Neural cell (in vitro differentiated cells): Measurements from ENCODE around the gene FHOD3.

Source experiments
- EP300 ChIP-seq: fragments of 450-650 bp; conservative IDR thresholded peaks from 2 replicates; pipeline ENCODE4 v1.6.1; 2014; ENCODE audit warnings: antibody characterized with exemption, mild to moderate bottlenecking, moderate library complexity; ENCODE audit not compliant: poor library complexity, severe bottlenecking
- EZH2 ChIP-seq: fragments of 200-600, 300-800 bp; shearing (Covaris generic), sonication (generic); IDR thresholded peaks from 2 replicates; pipeline ENCODE4 v1.6.1; 2014; ENCODE audit warnings: antibody characterized with exemption, low read length, borderline replicate concordance, mild to moderate bottlenecking; ENCODE audit not compliant: insufficient read depth, poor library complexity, severe bottlenecking
- POLR2AphosphoS5 ChIP-seq: IDR thresholded peaks from 2 replicates; pipeline ENCODE4 v1.6.1; 2012
- RAD21 ChIP-seq: fragments of 450-650 bp; conservative IDR thresholded peaks from 2 replicates; pipeline ENCODE4 v1.6.1; 2014; ENCODE audit warnings: antibody characterized with exemption, mild to moderate bottlenecking, moderate library complexity
- SMC3 ChIP-seq: fragments of 450-650 bp; conservative IDR thresholded peaks from 2 replicates; pipeline ENCODE4 v1.6.1; 2014; ENCODE audit warnings: antibody characterized with exemption, mild to moderate bottlenecking, moderate library complexity; ENCODE audit not compliant: poor library complexity
- TAF1 ChIP-seq: IDR thresholded peaks from 2 replicates; pipeline ENCODE4 v1.6.1; 2012; ENCODE audit warnings: low read depth
- TF ChIP-seq, protein P1 (sequence below): fragments of 450-650 bp; IDR thresholded peaks from 2 replicates; pipeline ENCODE4 v1.5.1; 2014; ENCODE audit warnings: antibody characterized with exemption, mild to moderate bottlenecking, moderate library complexity; ENCODE audit not compliant: poor library complexity, severe bottlenecking
- TF ChIP-seq, protein P2 (sequence below): IDR thresholded peaks from 2 replicates; pipeline ENCODE4 v1.6.1; 2012; ENCODE audit warnings: borderline replicate concordance

DNA sequence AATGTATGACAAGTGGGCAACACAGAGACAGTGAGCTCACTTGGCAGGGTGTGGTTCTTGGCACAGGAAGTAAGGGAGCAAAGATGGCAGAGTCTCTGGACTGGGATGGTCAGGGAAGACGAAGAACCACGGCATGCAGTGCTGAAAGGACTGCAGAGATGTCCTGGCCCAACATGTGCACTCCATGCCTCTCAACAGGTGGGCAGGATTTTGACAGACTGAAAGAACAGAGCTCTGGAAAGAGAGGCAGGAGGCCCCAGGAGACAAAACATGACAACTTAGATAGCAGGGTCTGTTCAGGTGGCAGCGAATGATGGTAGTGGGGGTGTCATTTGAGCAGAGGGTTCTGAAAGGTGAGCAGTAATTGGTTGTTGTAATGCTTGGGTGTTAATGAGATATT lies 180.3 kb downstream of the FHOD3 start:
- TF ChIP-seq, protein P1, sequence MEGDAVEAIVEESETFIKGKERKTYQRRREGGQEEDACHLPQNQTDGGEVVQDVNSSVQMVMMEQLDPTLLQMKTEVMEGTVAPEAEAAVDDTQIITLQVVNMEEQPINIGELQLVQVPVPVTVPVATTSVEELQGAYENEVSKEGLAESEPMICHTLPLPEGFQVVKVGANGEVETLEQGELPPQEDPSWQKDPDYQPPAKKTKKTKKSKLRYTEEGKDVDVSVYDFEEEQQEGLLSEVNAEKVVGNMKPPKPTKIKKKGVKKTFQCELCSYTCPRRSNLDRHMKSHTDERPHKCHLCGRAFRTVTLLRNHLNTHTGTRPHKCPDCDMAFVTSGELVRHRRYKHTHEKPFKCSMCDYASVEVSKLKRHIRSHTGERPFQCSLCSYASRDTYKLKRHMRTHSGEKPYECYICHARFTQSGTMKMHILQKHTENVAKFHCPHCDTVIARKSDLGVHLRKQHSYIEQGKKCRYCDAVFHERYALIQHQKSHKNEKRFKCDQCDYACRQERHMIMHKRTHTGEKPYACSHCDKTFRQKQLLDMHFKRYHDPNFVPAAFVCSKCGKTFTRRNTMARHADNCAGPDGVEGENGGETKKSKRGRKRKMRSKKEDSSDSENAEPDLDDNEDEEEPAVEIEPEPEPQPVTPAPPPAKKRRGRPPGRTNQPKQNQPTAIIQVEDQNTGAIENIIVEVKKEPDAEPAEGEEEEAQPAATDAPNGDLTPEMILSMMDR = no peak
- TF ChIP-seq RAD21 (no peak), SMC3 (no peak), EZH2 (no peak), EP300 (no peak), TAF1 (no peak), POLR2AphosphoS5 (no peak)
- TF ChIP-seq, protein P2, sequence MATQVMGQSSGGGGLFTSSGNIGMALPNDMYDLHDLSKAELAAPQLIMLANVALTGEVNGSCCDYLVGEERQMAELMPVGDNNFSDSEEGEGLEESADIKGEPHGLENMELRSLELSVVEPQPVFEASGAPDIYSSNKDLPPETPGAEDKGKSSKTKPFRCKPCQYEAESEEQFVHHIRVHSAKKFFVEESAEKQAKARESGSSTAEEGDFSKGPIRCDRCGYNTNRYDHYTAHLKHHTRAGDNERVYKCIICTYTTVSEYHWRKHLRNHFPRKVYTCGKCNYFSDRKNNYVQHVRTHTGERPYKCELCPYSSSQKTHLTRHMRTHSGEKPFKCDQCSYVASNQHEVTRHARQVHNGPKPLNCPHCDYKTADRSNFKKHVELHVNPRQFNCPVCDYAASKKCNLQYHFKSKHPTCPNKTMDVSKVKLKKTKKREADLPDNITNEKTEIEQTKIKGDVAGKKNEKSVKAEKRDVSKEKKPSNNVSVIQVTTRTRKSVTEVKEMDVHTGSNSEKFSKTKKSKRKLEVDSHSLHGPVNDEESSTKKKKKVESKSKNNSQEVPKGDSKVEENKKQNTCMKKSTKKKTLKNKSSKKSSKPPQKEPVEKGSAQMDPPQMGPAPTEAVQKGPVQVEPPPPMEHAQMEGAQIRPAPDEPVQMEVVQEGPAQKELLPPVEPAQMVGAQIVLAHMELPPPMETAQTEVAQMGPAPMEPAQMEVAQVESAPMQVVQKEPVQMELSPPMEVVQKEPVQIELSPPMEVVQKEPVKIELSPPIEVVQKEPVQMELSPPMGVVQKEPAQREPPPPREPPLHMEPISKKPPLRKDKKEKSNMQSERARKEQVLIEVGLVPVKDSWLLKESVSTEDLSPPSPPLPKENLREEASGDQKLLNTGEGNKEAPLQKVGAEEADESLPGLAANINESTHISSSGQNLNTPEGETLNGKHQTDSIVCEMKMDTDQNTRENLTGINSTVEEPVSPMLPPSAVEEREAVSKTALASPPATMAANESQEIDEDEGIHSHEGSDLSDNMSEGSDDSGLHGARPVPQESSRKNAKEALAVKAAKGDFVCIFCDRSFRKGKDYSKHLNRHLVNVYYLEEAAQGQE = no peak
